Right atrium auricular region (tissue), 2 donors: ENCODE data around the gene DUSP15. TPM values are rescaled to one million over a fixed set of nuclear protein-coding genes. Genes with fewer than 3 reads are reported as not detected.

Experiments used
- DNase-seq: peaks from one replicate; pipeline ENCODE4 v3.0.0-alpha.2; 2019; ENCODE audit warnings: low spot score
- H3K27ac ChIP-seq, 2 donors: fragments of 200-600 bp; sonication (generic); 1 replicate in 1 of 2; 2 replicates in 1 of 2; pipeline ENCODE4 v1.5.1; 2016 to 2019
- H3K27me3 ChIP-seq, 2 donors: fragments of 200-600 bp; sonication (generic); one replicate each; pipeline versions ENCODE4 v1.5.1 to v1.6.0; 2017 to 2019
- H3K36me3 ChIP-seq: fragments of 200-600 bp; sonication (generic); one replicate; pipeline ENCODE4 v1.5.1; 2016
- H3K4me1 ChIP-seq, 2 donors: fragments of 200-600 bp; sonication (generic); one replicate each; pipeline versions ENCODE4 v1.5.1 to v1.6.0; 2017 to 2019
- H3K4me3 ChIP-seq, 2 donors: fragments of 200-600 bp; sonication (generic); 1 replicate in 1 of 2; 2 replicates in 1 of 2; pipeline ENCODE4 v1.5.1; 2017 to 2019; ENCODE audit warnings: mild to moderate bottlenecking in 1 of 2, moderate library complexity in 1 of 2
- H3K9me3 ChIP-seq, 2 donors: fragments of 200-600 bp; sonication (generic); one replicate each; pipeline ENCODE4 v1.5.1; 2019
- CTCF ChIP-seq, 2 donors: fragments of 200-600 bp; sonication (generic); IDR thresholded peaks; one replicate each; pipeline ENCODE4 v1.5.1; 2019; ENCODE audit warnings: antibody characterized with exemption in 2 of 2
- total RNA-seq, 2 donors: library from RNA; depleted of rRNA; stranded (reverse); fragments of >200 nt; gene quantifications; one replicate each; pipeline ENCODE4 v1.1.0, GENCODE V29; 2016

DUSP15 gene
- total RNA-seq, 2 donors from 2014 or later: 8.8 to 11.6 TPM

GRCh38 chr20:31811198-31811597, 59.1 kb downstream of the DUSP15 start:
- Histone ChIP-seq H3K4me3 (no peak overlapping the region), H3K9me3 (no peaks in the 10 kb centered on the region), H3K27me3 (no peaks in the 10 kb centered on the region), H3K27ac (peak overlapping the region; percentile 64 to 86), H3K4me1 (peaks cover 0 to 49% of the 10 kb centered on the region in 2 donors), H3K36me3 (no peaks in the 10 kb centered on the region)
- DNase-seq: no peak
- no peak for TF ChIP-seq CTCF (IDR thresholded peaks at IDR 0.05)

Other genes with a start within 250 kb of the DUSP15 start
- 1 to 10 TPM; 6.8 to 9.0 TPM for gene COX4I2, start 232.6 kb downstream of the DUSP15 start, total RNA-seq
- 10 to 100 TPM; 84.2 to 93.5 TPM for gene BCL2L1, start 147.7 kb downstream of the DUSP15 start, total RNA-seq
- 1 to 10 TPM in 1 of 2 donors, under 1 TPM in 1; 0.20 to 2.9 TPM for gene TPX2, start 131.2 kb downstream of the DUSP15 start, total RNA-seq
- gene MYLK2, start 51.2 kb downstream of the DUSP15 start, total RNA-seq: under 1 TPM in 1 of 2 donors, not detected in 1; 0.12 TPM
- gene FOXS1, start 24.9 kb downstream of the DUSP15 start, total RNA-seq: 1 to 10 TPM; 1.9 to 4.2 TPM
- not detected for gene TTLL9, start 107 bp upstream of the DUSP15 start, total RNA-seq
- 1 to 10 TPM; 4.9 to 5.7 TPM for gene PDRG1, start 81.5 kb upstream of the DUSP15 start, total RNA-seq
- not detected for gene XKR7, start 97.6 kb upstream of the DUSP15 start, total RNA-seq
- gene CCM2L, start 139.9 kb upstream of the DUSP15 start, total RNA-seq: 1 to 10 TPM; 6.0 to 8.1 TPM
- 1 to 10 TPM; 2.3 to 9.2 TPM for gene HCK, start 181.7 kb upstream of the DUSP15 start, total RNA-seq
- 10 to 100 TPM; 28.5 to 30.6 TPM for gene TM9SF4, start 239.2 kb upstream of the DUSP15 start, total RNA-seq